SK-N-SH (cell line): ENCODE data around the gene TAS2R30. TPM values are rescaled to one million over a fixed set of nuclear protein-coding genes. Genes with fewer than 3 reads are reported as not detected.

Source experiments
- CTCF ChIA-PET: fragments of 300-600, 350-600 bp; formaldehyde crosslinking; extraction: SDS; loops from one replicate; lab custom pipeline; 2021; lab: Yijun Ruan, JAX
- POLR2A ChIA-PET: fragments of 350-600 bp; sonication (Branson Sonifier 250); formaldehyde crosslinking; extraction: SDS; loops from one replicate; lab custom pipeline; 2020; ENCODE audit warnings: antibody characterized with exemption, inconsistent platforms; lab: Yijun Ruan, JAX
- DNase-seq: peaks from one replicate; pipeline ENCODE4 v3.0.0; 2012
- H2AFZ ChIP-seq: fragments of 200-600 bp; sonication (generic); 2 replicates; pipeline ENCODE4 v1.8.1; 2016; ENCODE audit warnings: antibody characterized with exemption, mild to moderate bottlenecking, low read depth
- H3F3A ChIP-seq: fragments of 200-600 bp; sonication (generic); replicated peaks from 2 replicates; pipeline ENCODE3; 2016; ENCODE audit warnings: antibody characterized with exemption, mild to moderate bottlenecking; ENCODE audit not compliant: insufficient read depth
- H3K27ac ChIP-seq, 2 experiments: fragments of 200-500 bp in 1 of 2; fragments of 200-600 bp in 1 of 2; sonication (Bioruptor generic) in 1 of 2; sonication (generic), shearing (Covaris generic) in 1 of 2; 2 replicates each; pipeline versions ENCODE4 v1.5.1 to v1.6.1; 2014 to 2016; ENCODE audit warnings: low read depth in 2 of 2, inconsistent platforms in 1 of 2, low read length in 1 of 2, mild to moderate bottlenecking in 1 of 2, mixed read lengths in 1 of 2
- H3K27me3 ChIP-seq: fragments of 200-600 bp; sonication (generic), shearing (Covaris generic); 2 replicates; pipeline ENCODE4 v1.6.1; 2016; ENCODE audit warnings: mixed run types; ENCODE audit not compliant: insufficient read depth
- H3K36me3 ChIP-seq, 2 experiments: fragments of 200-500 bp in 1 of 2; fragments of 200-600 bp in 1 of 2; sonication (Bioruptor generic) in 1 of 2; sonication (generic) in 1 of 2; replicated peaks in 1 of 2; 2 replicates each; pipeline versions ENCODE3 to v1.5.1; 2014 to 2016; ENCODE audit warnings: low read length in 1 of 2, mild to moderate bottlenecking in 1 of 2; ENCODE audit not compliant: insufficient read depth in 2 of 2, control insufficient read depth in 1 of 2
- H3K4me1 ChIP-seq, 2 experiments: fragments of 200-500 bp in 1 of 2; fragments of 200-600 bp in 1 of 2; sonication (Bioruptor generic) in 1 of 2; sonication (generic), shearing (Covaris generic) in 1 of 2; 2 replicates each; pipeline versions ENCODE4 v1.5.1 to v1.6.1; 2014 to 2016; ENCODE audit warnings: low read depth in 1 of 2, low read length in 1 of 2, mixed run types in 1 of 2; ENCODE audit not compliant: insufficient read depth in 2 of 2, control insufficient read depth in 1 of 2
- H3K4me2 ChIP-seq: fragments of 200-600 bp; sonication (generic), shearing (Covaris generic); 2 replicates; pipeline ENCODE4 v1.6.1; 2017; ENCODE audit warnings: mixed run types
- H3K4me3 ChIP-seq, 2 experiments: fragments of 200-500 bp in 1 of 2; fragments of 200-600 bp in 1 of 2; sonication (Bioruptor generic) in 1 of 2; sonication (generic), shearing (Covaris generic) in 1 of 2; 2 replicates each; pipeline versions ENCODE4 v1.5.1 to v1.8.1; 2014 to 2016; ENCODE audit warnings: low read depth in 2 of 2, inconsistent platforms in 1 of 2, low read length in 1 of 2, mild to moderate bottlenecking in 1 of 2, mixed read lengths in 1 of 2, moderate library complexity in 1 of 2
- H3K79me2 ChIP-seq: fragments of 200-600 bp; sonication (generic); 2 replicates; pipeline ENCODE4 v1.8.1; 2017; ENCODE audit warnings: mild to moderate bottlenecking; ENCODE audit not compliant: insufficient read depth
- H3K9ac ChIP-seq: fragments of 200-600 bp; sonication (generic); 2 replicates; pipeline ENCODE4 v1.6.1; 2017; ENCODE audit warnings: mixed run types
- H3K9me2 ChIP-seq: fragments of 200-600 bp; sonication (generic); 2 replicates; pipeline ENCODE4 v1.6.1; 2017; ENCODE audit warnings: mixed run types
- H3K9me3 ChIP-seq: fragments of 200-600 bp; sonication (generic); 2 replicates; pipeline ENCODE4 v1.6.1; 2017; ENCODE audit warnings: mixed run types, mild to moderate bottlenecking, moderate library complexity
- H4K20me1 ChIP-seq: fragments of 200-600 bp; sonication (generic); 2 replicates; pipeline ENCODE4 v1.6.1; 2017; ENCODE audit warnings: mild to moderate bottlenecking, mixed run types; ENCODE audit not compliant: insufficient read depth
- CHD2 ChIP-seq: fragments of 150-350 bp; IDR thresholded peaks from 2 replicates; pipeline ENCODE4 v1.6.1; 2018; ENCODE audit warnings: low read length; ENCODE audit not compliant: partially characterized antibody
- EP300 ChIP-seq, 2 experiments: IDR thresholded peaks; 2 replicates each; pipeline versions ENCODE4 v1.4.0 to v1.6.1; 2012; ENCODE audit warnings: borderline replicate concordance in 1 of 2, low read depth in 1 of 2, low read length in 1 of 2
- EZH2phosphoT487 ChIP-seq: fragments of 200-600 bp; sonication (generic); IDR thresholded peaks from 2 replicates; pipeline ENCODE4 v1.6.1; 2017; ENCODE audit warnings: low read depth, mixed run types, mild to moderate bottlenecking, antibody characterized with exemption, moderate library complexity, borderline replicate concordance
- JUND ChIP-seq: IDR thresholded peaks from 2 replicates; pipeline ENCODE4 v1.4.0; 2012
- MEF2A ChIP-seq: IDR thresholded peaks from 2 replicates; pipeline ENCODE4 v1.4.0; 2012; ENCODE audit warnings: low read depth, borderline replicate concordance
- NFIC ChIP-seq: IDR thresholded peaks from 2 replicates; pipeline ENCODE4 v1.4.0; 2012; ENCODE audit warnings: borderline replicate concordance
- NRF1 ChIP-seq: IDR thresholded peaks from 2 replicates; pipeline ENCODE4 v1.6.1; 2012; ENCODE audit warnings: low read depth, mild to moderate bottlenecking, low read length
- REST ChIP-seq: IDR thresholded peaks from 2 replicates; pipeline ENCODE4 v1.6.1; 2012; ENCODE audit warnings: mild to moderate bottlenecking, low read depth, low read length, moderate library complexity
- TAF1 ChIP-seq: IDR thresholded peaks from 2 replicates; pipeline ENCODE4 v1.6.1; 2012; ENCODE audit warnings: low read depth, mild to moderate bottlenecking, low read length, moderate library complexity, borderline replicate concordance
- TCF12 ChIP-seq: IDR thresholded peaks from 2 replicates; pipeline ENCODE4 v1.4.0; 2012
- USF1 ChIP-seq: IDR thresholded peaks from 2 replicates; pipeline ENCODE4 v1.4.0; 2012; ENCODE audit warnings: low read depth, borderline replicate concordance
- ZBTB33 ChIP-seq: IDR thresholded peaks from 2 replicates; pipeline ENCODE4 v1.4.0; 2012; ENCODE audit warnings: low read depth, borderline replicate concordance
- WGBS: methylation state at CpG from one replicate; pipeline ENCODE4 v1.1.6; 2017; ENCODE audit warnings: low lambda C conversion rate; 5-methylcytosine and 5-hydroxymethylcytosine counted together
- polyA plus RNA-seq, 3 experiments: library from polyadenylated mRNA; depleted of rRNA; stranded (reverse); fragments of >200 nt; gene quantifications; 2 replicates each; pipeline ENCODE4 v1.2.3, GENCODE V29; 2012
- TF ChIP-seq, protein P1 (sequence below): fragments of 200-600 bp; sonication (generic); IDR thresholded peaks from 2 replicates; pipeline ENCODE4 v1.6.1; 2017; ENCODE audit warnings: antibody characterized with exemption, mild to moderate bottlenecking, moderate library complexity
- TF ChIP-seq, protein P2 (sequence below): IDR thresholded peaks from 2 replicates; pipeline ENCODE4; 2012

The TAS2R30 gene
- polyA plus RNA-seq, 1 of the 3 experiments (the other 2 are of a cell fraction), result 0.05 TPM

- H2AFZ ChIP-seq, result peak overlapping the region; percentile 90
- peak overlapping the region; percentile 79 for H3K4me2 ChIP-seq
- H3K9me3 ChIP-seq, result no peaks in the 10 kb centered on the region
- H3K9me2 ChIP-seq, result no peaks in the 10 kb centered on the region
- peak overlapping the region; percentile 76 to 98 for H3K27ac ChIP-seq
- H3F3A ChIP-seq, result peaks cover 3% of the 10 kb centered on the region
- peaks cover 84% of the 10 kb centered on the region for H3K79me2 ChIP-seq
- peak overlapping the region; percentile 73 for H3K9ac ChIP-seq
- peaks cover 15 to 23% of the 10 kb centered on the region in 2 experiments for H3K36me3 ChIP-seq
- peaks cover 21% of the 10 kb centered on the region; the same call in 1 of the 2 replicates for H4K20me1 ChIP-seq
- H3K4me1 ChIP-seq, result peaks cover 17 to 18% of the 10 kb centered on the region in 2 experiments; a peak in 3 of 4 replicates
- ChIA-PET CTCF (interaction anchor here (0.6 to 1.1 kb wide), 5 partner anchors 8 to 401 kb away, joined by 3 read pairs; no protein-coding TSS in a partner anchor), POLR2A (interaction anchor here (0.9 to 1.9 kb wide), 7 partner anchors 9 to 558 kb away, joined by 3 to 7 read pairs (median 3); partner anchors contain the start of gene TAS2R20)
- DNase-seq, result peak; percentile 27
- under 1% methylated on average over 10 of the region's 10 CpGs for WGBS
- no peak for TF ChIP-seq REST
- no peak for TF ChIP-seq NFIC
- no peak for TF ChIP-seq JUND
- TF ChIP-seq TAF1, result no peak
- no peak for TF ChIP-seq ZBTB33
- TF ChIP-seq NRF1, result no peak
- no peak for TF ChIP-seq MEF2A
- TF ChIP-seq USF1, result no peak
- TF ChIP-seq EP300 (IDR thresholded peaks at IDR 0.05; ENCODE audit: borderline replicate concordance in 1 of 2, low read depth in 1 of 2, low read length in 1 of 2), result no peak
- TF ChIP-seq, protein P1, sequence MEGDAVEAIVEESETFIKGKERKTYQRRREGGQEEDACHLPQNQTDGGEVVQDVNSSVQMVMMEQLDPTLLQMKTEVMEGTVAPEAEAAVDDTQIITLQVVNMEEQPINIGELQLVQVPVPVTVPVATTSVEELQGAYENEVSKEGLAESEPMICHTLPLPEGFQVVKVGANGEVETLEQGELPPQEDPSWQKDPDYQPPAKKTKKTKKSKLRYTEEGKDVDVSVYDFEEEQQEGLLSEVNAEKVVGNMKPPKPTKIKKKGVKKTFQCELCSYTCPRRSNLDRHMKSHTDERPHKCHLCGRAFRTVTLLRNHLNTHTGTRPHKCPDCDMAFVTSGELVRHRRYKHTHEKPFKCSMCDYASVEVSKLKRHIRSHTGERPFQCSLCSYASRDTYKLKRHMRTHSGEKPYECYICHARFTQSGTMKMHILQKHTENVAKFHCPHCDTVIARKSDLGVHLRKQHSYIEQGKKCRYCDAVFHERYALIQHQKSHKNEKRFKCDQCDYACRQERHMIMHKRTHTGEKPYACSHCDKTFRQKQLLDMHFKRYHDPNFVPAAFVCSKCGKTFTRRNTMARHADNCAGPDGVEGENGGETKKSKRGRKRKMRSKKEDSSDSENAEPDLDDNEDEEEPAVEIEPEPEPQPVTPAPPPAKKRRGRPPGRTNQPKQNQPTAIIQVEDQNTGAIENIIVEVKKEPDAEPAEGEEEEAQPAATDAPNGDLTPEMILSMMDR, result no peak
- TF ChIP-seq, protein P2, sequence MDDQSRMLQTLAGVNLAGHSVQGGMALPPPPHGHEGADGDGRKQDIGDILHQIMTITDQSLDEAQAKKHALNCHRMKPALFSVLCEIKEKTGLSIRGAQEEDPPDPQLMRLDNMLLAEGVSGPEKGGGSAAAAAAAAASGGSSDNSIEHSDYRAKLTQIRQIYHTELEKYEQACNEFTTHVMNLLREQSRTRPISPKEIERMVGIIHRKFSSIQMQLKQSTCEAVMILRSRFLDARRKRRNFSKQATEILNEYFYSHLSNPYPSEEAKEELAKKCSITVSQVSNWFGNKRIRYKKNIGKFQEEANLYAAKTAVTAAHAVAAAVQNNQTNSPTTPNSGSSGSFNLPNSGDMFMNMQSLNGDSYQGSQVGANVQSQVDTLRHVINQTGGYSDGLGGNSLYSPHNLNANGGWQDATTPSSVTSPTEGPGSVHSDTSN, result no peak
- no peak for TF ChIP-seq TCF12
- no peak for TF ChIP-seq EZH2phosphoT487
- no peak for TF ChIP-seq CHD2
- TF ChIP-seq, all 33 proteins: peak for 0
- Histone ChIP-seq H3K27me3 (no peaks in the 10 kb centered on the region), H3K4me3 (peak overlapping the region; percentile 67 to 94)
Observed at GRCh38 chr12:11171969-11172675, 37.7 kb upstream of the TAS2R30 start.
